NB4 (cell line): ENCODE results near the gene TAF11.

ENCODE experiments used
- MYC ChIP-seq: IDR thresholded peaks from 2 replicates; pipeline ENCODE4 v1.6.1; 2011; ENCODE audit warnings: low read depth, low read length
- POLR2A ChIP-seq: IDR thresholded peaks from 2 replicates; pipeline ENCODE4 v1.6.1; 2011; ENCODE audit warnings: mild to moderate bottlenecking; ENCODE audit not compliant: insufficient read length; ENCODE audit errors: extremely low read depth
- TF ChIP-seq, protein P1 (sequence below): IDR thresholded peaks from 2 replicates; pipeline ENCODE4 v1.6.1; 2011; ENCODE audit warnings: low read depth, low read length
- TF ChIP-seq, protein P2 (sequence below): IDR thresholded peaks from one replicate; pipeline ENCODE4 v1.5.1; 2012; ENCODE audit warnings: low read depth, low read length

DNA sequence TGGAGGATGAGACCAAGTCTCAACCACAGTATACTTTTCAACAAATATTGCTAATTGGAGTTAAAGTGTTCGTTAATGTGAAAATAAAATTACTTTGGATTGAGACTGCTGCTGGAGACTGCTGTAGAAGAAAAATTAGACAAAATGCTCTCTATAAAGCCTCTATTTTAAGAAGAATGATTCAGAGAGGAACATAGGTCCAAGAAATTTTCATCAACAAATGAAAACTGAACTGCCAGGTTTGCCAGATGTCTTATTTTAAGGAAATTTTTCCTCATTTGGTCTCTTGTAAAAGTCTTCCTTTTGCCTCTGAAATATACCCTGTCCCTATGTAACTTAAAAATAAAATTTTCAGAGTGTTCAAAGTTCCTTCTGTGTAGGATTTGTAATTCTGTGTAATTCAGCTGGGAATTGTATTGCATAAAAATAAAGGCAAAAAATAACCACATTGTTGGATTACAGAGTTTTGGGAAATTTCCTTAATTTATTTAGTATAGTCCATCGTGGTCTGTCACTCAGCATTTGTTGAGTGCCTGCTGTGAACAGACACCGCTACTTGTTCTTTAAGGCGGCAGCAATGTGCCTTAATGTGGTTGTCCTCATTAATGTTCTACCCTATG lies 28.6 kb upstream of the TAF11 start:
- TF ChIP-seq, protein P1, sequence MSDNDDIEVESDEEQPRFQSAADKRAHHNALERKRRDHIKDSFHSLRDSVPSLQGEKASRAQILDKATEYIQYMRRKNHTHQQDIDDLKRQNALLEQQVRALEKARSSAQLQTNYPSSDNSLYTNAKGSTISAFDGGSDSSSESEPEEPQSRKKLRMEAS: no peak
- TF ChIP-seq, protein P2, sequence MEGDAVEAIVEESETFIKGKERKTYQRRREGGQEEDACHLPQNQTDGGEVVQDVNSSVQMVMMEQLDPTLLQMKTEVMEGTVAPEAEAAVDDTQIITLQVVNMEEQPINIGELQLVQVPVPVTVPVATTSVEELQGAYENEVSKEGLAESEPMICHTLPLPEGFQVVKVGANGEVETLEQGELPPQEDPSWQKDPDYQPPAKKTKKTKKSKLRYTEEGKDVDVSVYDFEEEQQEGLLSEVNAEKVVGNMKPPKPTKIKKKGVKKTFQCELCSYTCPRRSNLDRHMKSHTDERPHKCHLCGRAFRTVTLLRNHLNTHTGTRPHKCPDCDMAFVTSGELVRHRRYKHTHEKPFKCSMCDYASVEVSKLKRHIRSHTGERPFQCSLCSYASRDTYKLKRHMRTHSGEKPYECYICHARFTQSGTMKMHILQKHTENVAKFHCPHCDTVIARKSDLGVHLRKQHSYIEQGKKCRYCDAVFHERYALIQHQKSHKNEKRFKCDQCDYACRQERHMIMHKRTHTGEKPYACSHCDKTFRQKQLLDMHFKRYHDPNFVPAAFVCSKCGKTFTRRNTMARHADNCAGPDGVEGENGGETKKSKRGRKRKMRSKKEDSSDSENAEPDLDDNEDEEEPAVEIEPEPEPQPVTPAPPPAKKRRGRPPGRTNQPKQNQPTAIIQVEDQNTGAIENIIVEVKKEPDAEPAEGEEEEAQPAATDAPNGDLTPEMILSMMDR: no peak
- TF ChIP-seq POLR2A (no peak), MYC (no peak)
